Vagina (tissue), 2 donors: ENCODE data around the gene PAPPA. TPM values are rescaled to one million over a fixed set of nuclear protein-coding genes. Genes with fewer than 3 reads are reported as not detected.
A peak's percentile ranks its signal among the peaks of the same experiment; 100 is the strongest.

Source experiments
- DNase-seq, 2 donors: peaks; one replicate each; pipeline ENCODE4 v3.0.0-alpha.2; 2017; ENCODE audit errors: extremely low spot score in 2 of 2
- H3K27ac ChIP-seq: fragments of 200-600 bp; sonication (generic); one replicate; pipeline ENCODE4 v1.5.1; 2019
- H3K27me3 ChIP-seq: fragments of 200-600 bp; sonication (generic); one replicate; pipeline ENCODE4 v1.5.1; 2019
- H3K36me3 ChIP-seq, 2 donors: fragments of 200-600 bp; sonication (generic); one replicate each; pipeline ENCODE4 v1.5.1; 2017 to 2019
- H3K4me1 ChIP-seq: fragments of 200-600 bp; sonication (generic); one replicate; pipeline ENCODE4 v1.5.1; 2019
- H3K4me3 ChIP-seq, 2 donors: fragments of 200-600 bp; sonication (generic); 1 replicate in 1 of 2; 2 replicates in 1 of 2; pipeline ENCODE4 v1.5.1; 2016 to 2019
- H3K9me3 ChIP-seq: fragments of 200-600 bp; sonication (generic); one replicate; pipeline ENCODE4 v1.5.1; 2019
- POLR2A ChIP-seq, 2 donors: fragments of 450-650 bp; IDR thresholded peaks; one replicate each; pipeline ENCODE4 v1.6.1; 2017; ENCODE audit warnings: antibody characterized with exemption in 2 of 2, mild to moderate bottlenecking in 2 of 2, moderate library complexity in 2 of 2
- POLR2AphosphoS5 ChIP-seq, 2 donors: sonication (generic); formaldehyde crosslinking; IDR thresholded peaks; one replicate each; pipeline ENCODE4 v1.9.0; 2017; ENCODE audit warnings: antibody characterized with exemption in 2 of 2, mild to moderate bottlenecking in 2 of 2, low read depth in 1 of 2; ENCODE audit not compliant: insufficient read depth in 1 of 2
- intact Hi-C: fragments of 100-400 bp; cut with DNase I; formaldehyde crosslinking; loops from one replicate; pipeline ENCODE4 v1.15.1; 2023
- total RNA-seq: library from RNA; depleted of rRNA; stranded (reverse); fragments of >200 nt; gene quantifications from one replicate; pipeline ENCODE4 v1.2.3, GENCODE V29; 2016
- TF ChIP-seq, protein P1 (sequence below), 3 experiments: fragments of 450-650 bp in 2 of 3; fragments of 200-600 bp in 1 of 3; sonication (generic) in 1 of 3; IDR thresholded peaks; one replicate each; pipeline ENCODE4 v1.5.1; 2017 to 2019; ENCODE audit warnings: antibody characterized with exemption in 3 of 3, mild to moderate bottlenecking in 2 of 3, moderate library complexity in 2 of 3

Gene PAPPA, protein sequence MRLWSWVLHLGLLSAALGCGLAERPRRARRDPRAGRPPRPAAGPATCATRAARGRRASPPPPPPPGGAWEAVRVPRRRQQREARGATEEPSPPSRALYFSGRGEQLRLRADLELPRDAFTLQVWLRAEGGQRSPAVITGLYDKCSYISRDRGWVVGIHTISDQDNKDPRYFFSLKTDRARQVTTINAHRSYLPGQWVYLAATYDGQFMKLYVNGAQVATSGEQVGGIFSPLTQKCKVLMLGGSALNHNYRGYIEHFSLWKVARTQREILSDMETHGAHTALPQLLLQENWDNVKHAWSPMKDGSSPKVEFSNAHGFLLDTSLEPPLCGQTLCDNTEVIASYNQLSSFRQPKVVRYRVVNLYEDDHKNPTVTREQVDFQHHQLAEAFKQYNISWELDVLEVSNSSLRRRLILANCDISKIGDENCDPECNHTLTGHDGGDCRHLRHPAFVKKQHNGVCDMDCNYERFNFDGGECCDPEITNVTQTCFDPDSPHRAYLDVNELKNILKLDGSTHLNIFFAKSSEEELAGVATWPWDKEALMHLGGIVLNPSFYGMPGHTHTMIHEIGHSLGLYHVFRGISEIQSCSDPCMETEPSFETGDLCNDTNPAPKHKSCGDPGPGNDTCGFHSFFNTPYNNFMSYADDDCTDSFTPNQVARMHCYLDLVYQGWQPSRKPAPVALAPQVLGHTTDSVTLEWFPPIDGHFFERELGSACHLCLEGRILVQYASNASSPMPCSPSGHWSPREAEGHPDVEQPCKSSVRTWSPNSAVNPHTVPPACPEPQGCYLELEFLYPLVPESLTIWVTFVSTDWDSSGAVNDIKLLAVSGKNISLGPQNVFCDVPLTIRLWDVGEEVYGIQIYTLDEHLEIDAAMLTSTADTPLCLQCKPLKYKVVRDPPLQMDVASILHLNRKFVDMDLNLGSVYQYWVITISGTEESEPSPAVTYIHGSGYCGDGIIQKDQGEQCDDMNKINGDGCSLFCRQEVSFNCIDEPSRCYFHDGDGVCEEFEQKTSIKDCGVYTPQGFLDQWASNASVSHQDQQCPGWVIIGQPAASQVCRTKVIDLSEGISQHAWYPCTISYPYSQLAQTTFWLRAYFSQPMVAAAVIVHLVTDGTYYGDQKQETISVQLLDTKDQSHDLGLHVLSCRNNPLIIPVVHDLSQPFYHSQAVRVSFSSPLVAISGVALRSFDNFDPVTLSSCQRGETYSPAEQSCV (N-terminal part only)
- total RNA-seq = 4.4 TPM

DNA sequence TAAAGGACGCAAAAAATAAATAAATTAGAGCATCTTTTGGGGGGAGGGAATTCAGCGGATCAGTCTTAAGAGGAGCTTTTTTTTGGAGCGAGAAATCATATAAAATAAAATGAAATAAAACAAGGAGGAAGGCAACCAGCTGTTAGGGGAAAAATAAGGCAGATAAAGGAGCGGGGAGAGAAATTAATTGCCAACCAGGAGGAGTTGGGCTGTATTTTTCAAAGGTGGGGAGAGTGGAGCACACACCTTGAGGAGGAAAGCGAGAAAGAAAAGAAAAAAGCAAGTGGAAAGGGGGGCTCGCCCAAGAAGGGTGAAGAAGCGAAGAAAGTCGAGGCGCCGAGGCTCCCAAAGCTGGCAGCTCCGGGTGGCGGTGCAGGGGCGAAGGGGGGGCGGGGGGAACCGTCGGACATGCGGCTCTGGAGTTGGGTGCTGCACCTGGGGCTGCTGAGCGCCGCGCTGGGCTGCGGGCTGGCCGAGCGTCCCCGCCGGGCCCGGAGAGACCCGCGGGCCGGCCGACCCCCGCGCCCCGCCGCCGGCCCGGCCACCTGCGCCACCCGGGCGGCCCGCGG, at the start of gene PAPPA:
TSS of gene PAPPA (plus strand) at position 27 of the 569 bp plus-strand sequence. CDS start at position 409, 382 bp downstream.
- no peak for DNase-seq
- Histone ChIP-seq H3K27ac (peak within 1 kb of the TSS; percentile 87), H3K27me3 (no peaks in the 10 kb centered on the region), H3K4me3 (peak within 1 kb of the TSS; percentile 55 to 66), H3K36me3 (no peaks in the 10 kb centered on the region), H3K4me1 (peaks cover 19% of the 10 kb centered on the region), H3K9me3 (no peaks in the 10 kb centered on the region)
- TF ChIP-seq POLR2AphosphoS5 (IDR thresholded peaks at IDR 0.05; ENCODE audit: insufficient read depth in 1 of 2, low read depth in 1 of 2) (no peak), POLR2A (IDR thresholded peaks at IDR 0.05) (no peak)
- TF ChIP-seq, protein P1, sequence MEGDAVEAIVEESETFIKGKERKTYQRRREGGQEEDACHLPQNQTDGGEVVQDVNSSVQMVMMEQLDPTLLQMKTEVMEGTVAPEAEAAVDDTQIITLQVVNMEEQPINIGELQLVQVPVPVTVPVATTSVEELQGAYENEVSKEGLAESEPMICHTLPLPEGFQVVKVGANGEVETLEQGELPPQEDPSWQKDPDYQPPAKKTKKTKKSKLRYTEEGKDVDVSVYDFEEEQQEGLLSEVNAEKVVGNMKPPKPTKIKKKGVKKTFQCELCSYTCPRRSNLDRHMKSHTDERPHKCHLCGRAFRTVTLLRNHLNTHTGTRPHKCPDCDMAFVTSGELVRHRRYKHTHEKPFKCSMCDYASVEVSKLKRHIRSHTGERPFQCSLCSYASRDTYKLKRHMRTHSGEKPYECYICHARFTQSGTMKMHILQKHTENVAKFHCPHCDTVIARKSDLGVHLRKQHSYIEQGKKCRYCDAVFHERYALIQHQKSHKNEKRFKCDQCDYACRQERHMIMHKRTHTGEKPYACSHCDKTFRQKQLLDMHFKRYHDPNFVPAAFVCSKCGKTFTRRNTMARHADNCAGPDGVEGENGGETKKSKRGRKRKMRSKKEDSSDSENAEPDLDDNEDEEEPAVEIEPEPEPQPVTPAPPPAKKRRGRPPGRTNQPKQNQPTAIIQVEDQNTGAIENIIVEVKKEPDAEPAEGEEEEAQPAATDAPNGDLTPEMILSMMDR (IDR thresholded peaks at IDR 0.05) = no peak
- intact Hi-C loops = loop anchor here (5.0 to 10.0 kb wide), 3 partner anchors 343 to 511 kb away; no protein-coding TSS in a partner anchor

DNA sequence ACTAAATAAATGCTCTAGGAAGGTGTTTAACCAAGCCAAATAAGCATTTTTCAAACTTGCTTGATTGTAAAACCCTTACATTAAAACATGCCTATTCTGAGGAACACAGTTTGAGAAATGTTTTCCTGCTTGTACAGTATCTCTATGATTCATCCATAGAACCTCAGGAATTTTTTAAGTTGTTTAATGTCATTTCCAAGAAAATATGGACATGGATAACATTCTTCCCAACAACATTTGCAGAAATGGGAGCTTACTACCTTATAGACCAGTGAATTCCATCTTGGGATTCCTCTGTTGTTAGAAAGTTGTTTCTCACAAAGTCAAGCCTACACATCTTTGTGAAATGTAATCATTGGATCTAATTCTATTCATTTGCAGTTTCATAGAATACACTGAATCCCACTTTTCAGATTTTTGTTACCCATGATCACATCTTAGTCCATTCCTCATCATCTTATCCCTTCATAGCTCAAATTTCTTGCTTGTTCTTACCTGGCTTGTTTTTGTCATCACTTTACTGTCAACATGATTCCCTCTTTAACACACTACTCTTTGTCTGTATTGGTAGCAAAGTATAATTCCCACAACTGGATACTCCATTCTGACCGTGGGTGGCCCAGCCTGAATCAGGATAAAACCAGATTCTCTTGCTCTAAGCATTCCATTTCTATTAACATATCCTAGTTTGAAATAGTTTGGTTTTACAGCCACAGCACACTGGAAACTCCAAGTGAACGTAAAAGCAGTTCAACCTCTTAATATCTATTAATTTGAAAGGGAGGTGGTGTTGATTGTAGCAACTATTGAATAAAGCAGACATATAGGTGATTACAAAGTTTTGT, 49.4 kb upstream of the PAPPA start:
- Histone ChIP-seq H3K4me1 (no peaks in the 10 kb centered on the region), H3K27me3 (no peaks in the 10 kb centered on the region), H3K4me3 (no peak overlapping the region), H3K36me3 (no peaks in the 10 kb centered on the region), H3K9me3 (no peaks in the 10 kb centered on the region), H3K27ac (no peak overlapping the region)
- intact Hi-C loops = no loop called here
- DNase-seq = no peak
- TF ChIP-seq POLR2A (IDR thresholded peaks at IDR 0.05) = no peak
- TF ChIP-seq, protein P1 (IDR thresholded peaks at IDR 0.05) = no peak

DNA sequence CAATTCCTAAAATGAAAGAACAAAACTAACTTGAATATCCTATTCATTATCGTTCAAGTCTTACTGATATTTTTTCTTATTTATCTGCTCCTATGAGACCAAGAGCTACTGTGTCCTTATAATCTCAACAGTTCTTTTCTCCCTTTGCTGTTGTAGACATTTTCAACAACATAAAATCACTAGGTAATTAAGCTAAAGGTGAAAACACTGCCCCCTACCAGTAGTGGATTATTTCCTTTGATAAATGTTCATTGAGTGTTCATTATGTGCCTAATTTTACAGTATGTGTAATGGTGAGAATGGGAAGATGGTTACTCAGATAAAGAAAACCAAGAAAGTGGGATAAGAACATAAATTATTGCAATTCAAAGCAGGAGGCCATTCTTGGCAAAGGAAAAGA, 41.4 kb upstream of the PAPPA start:
- Histone ChIP-seq H3K27ac (no peak overlapping the region), H3K4me1 (no peaks in the 10 kb centered on the region), H3K27me3 (no peaks in the 10 kb centered on the region), H3K9me3 (no peaks in the 10 kb centered on the region), H3K36me3 (no peaks in the 10 kb centered on the region), H3K4me3 (no peak overlapping the region)
- TF ChIP-seq, protein P1 (IDR thresholded peaks at IDR 0.05) = no peak
- TF ChIP-seq POLR2AphosphoS5 (IDR thresholded peaks at IDR 0.05; ENCODE audit: insufficient read depth in 1 of 2, low read depth in 1 of 2) = no peak
- TF ChIP-seq POLR2A (IDR thresholded peaks at IDR 0.05) = no peak
- no peak for DNase-seq
- intact Hi-C loops = no loop called here

DNA sequence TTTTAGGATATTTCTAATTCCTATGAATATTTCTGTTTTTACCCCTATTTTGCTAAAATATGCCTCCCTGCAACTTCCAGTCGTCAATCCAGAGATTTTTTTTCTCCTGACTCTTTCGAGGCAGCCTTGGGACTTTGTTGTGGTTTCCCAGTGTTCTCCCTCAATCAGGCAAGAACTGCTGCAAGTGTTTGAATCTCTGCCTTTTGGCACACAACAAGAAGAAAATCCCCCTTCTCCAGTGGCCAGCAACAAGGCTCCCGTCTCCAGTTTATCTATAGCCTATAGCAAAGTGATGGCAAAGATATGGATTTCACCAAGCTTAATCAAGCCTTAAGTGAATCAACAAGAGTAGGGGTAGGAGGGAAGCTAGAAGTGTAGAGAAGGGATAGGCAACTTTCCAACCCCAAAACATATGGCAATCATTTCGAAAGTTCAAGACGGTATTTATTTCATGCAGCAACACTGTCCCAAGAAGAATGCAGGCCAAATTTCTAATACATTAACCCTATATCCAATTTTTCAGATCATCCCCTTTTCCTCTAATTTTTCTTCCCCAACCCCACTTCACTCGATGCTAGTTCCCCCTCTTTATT, 37.7 kb upstream of the PAPPA start:
- no peak for DNase-seq
- Histone ChIP-seq H3K9me3 (no peaks in the 10 kb centered on the region), H3K27me3 (no peaks in the 10 kb centered on the region), H3K36me3 (no peaks in the 10 kb centered on the region), H3K4me3 (no peak overlapping the region), H3K4me1 (no peaks in the 10 kb centered on the region), H3K27ac (no peak overlapping the region)
- intact Hi-C loops = no loop called here
- TF ChIP-seq POLR2A (IDR thresholded peaks at IDR 0.05) = no peak
- TF ChIP-seq, protein P1 (IDR thresholded peaks at IDR 0.05) = no peak
- TF ChIP-seq POLR2AphosphoS5 (IDR thresholded peaks at IDR 0.05; ENCODE audit: insufficient read depth in 1 of 2, low read depth in 1 of 2) = no peak
